ENCODE measurements around the gene MOXD1.

The MOXD1 gene

GRCh38 chr6:132400883-132401617 lies at the start of gene MOXD1:
Gene MOXD1 (minus strand): TSS chr6:132401475. CDS start chr6:132401426, 49 bp downstream.
- DNase-seq = no peak

DNA sequence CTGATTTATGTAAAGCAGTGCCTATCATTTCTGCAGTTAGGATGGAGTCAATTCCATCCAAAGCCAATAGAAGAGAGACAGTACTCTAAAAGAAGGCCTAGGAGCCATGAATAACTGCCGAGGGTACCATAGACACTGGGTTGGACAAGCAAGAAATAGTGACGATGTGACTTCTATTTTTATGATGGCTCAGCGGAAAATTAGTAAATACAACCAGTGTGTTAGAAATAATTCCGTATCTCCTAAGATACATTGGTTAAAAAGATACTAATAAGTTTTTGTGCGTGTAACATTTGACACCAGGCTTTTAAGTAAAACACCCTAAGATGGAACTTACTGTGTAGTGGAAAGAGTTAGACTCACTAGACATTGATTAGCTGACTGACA lies 45.6 kb upstream of the MOXD1 start:
- DNase-seq = no peak

DNA sequence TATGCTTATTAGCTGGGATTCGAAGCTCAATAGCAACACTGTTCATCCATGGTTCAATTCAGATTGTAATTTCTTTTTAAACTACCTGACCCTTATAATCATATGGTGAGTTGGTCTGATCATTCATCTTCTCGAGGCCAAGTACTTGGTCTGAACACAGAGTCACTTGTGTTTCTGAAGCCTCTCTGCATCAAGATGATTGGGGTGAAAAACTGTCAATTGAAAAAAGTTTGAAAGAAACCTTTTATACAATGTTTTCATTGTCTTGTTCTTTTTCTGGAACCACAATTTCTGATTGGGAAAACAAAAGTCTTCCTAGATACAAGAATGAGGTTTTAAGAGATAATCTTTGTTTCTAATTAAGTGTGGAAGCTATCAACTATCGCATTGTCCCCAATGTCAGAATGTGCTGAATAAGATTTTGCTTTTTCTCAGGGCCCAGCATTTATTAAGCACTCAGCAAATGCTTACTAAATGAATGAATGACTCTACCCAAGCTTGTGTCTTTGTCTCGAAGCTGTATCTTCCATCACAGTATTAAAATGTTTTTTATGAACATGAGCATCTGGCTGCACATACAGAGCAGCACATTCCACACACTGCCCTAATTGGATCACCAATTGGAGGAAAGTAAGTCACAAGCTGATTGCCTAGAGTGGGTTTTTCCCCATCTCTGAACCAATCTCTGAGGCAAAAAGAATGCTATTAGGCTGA lies 45.0 kb upstream of the MOXD1 start:
- no peak for DNase-seq

DNA sequence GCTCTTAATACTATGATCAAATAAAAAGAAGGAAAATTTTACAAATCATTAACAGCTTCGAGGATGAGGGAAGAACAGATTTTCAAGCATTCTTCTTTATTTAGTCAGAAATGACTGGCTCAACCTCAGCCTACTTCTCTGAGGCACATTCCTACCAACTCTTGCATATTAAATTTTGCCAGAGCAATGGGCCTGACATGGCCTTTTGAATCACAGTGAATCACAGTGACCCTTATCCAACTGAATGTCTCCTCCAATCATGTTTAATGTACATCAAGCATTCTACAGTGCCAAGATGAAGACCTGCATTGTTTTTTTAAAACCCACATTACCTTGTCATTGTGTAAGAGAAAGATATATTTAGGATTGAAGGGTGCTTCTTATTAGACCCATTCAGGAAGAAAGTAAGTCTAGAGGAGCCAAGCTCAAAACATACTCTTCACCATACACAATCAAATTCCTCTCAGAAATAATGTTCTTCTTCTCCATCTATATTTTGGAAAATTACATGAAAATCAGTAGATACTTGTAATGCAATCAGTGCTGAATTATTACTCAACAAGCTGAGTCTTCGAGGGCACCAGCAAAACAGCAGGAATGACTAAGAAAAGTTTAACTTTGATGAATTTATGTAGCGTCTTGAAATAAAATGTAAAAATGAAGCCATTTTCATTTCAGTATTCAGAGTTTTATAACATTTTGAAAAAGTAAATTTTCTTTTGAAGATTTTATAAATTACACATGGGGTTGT lies 44.1 kb upstream of the MOXD1 start:
- DNase-seq = no peak

GRCh38 chr6:132443206-132443605 lies 41.9 kb upstream of the MOXD1 start:
- DNase-seq = no peak

GRCh38 chr6:132430110-132430509 lies 28.8 kb upstream of the MOXD1 start:
- DNase-seq = no peak

GRCh38 chr6:132425176-132425575 lies 23.9 kb upstream of the MOXD1 start:
- DNase-seq = no peak

- no peak for DNase-seq
These were observed 22.6 kb upstream of the MOXD1 start for GRCh38 chr6:132423839-132424238.

GRCh38 chr6:132418235-132418965 lies 17.1 kb upstream of the MOXD1 start:
- DNase-seq = no peak

DNA sequence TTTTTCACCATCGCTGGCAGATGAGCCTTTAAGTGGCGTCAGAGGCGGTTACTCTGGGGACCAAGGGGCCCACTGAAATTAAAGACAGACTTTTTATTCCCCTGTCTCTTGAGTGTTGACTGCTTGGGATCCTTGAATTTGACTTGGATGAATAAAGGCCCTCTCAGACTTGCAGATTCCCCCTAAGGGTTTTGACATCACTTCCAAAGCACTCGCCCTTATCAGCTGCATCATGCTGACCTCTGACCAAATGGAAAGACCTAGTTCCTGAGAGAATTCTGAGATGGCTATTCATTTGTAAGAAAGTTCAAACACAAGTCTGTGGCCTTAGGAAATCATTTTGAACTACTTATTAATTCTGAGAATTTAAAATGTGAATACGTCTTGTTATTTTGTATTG lies 13.5 kb upstream of the MOXD1 start:
- DNase-seq = no peak

DNA sequence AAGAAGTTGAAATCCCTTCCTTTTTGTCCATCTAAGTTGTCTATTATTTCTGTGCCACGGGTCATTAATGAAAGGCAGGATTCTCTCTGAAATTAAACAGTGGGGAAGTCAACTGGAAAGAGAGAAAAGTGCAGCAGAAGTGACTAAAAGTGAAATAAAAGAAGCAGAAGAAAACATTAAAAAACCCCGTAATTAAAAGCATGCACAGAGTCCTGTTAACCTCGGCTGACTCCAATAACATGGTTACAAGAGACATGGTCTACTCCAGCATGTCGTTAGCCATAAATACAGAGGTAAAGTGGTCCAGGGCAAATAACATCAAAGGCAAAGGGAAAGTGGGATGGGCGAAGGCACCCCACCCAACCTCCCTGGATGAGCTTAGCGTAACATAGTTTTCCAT lies 13.0 kb upstream of the MOXD1 start:
- DNase-seq = no peak

DNA sequence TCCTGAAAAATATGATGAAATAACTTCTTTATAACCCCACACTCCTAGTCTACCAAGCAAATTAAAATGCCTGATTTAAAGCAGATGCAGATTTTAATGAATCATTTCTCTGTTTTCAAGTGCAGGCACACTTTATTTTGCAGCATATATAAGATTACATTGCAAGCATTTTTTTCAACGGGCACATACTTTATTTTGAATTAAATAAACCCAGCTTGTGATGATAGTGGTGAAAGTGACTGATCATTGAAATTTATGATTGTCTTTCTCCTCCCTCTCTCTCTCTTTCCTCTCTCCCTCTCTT lies 12.2 kb upstream of the MOXD1 start:
- no peak for DNase-seq

GRCh38 chr6:132412656-132413498 lies 11.6 kb upstream of the MOXD1 start:
- DNase-seq = no peak

GRCh38 chr6:132411296-132411695 lies 10.0 kb upstream of the MOXD1 start:
- DNase-seq = no peak

- DNase-seq = no peak
These were observed 9.6 kb upstream of the MOXD1 start for GRCh38 chr6:132410830-132411229.

DNA sequence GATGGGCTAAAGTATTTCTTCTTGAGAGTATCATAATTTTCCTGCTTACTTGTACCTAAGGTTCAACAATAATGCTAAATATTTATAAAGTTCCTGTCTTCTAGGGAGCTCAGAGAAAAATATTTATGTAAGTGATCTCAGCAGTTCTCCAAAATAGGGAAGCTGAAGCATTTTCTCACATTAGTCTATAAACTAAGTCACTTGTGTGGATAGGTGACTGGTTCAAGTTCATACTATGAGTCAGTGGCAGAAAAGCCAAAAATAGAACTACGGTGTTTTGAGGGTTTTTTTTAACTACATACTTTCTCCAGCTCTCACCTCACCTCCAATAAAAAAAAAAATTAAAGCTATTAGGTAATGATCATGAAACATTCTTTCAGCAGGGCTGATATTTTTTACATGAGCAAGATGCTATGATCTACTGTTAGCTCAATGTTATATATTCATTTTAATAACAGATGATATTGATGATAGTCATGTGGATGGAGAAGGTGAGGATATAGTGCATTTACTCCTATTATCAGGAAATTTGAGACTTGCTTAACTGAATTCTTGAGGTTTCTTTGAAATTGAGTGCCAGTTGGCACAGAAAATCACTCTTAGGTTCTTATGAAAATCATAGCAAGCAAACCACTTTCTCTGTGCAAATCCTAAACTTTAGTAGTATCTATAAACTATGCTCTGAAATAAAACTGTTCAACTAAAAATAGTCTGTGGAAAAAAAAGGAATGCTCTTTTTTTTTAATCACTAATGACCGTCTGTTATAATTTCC lies 4.1 kb upstream of the MOXD1 start:
- no peak for DNase-seq

GRCh38 chr6:132404736-132405135 lies 3.5 kb upstream of the MOXD1 start:
- DNase-seq = no peak

GRCh38 chr6:132404330-132404729 lies 3.1 kb upstream of the MOXD1 start:
- no peak for DNase-seq

DNA sequence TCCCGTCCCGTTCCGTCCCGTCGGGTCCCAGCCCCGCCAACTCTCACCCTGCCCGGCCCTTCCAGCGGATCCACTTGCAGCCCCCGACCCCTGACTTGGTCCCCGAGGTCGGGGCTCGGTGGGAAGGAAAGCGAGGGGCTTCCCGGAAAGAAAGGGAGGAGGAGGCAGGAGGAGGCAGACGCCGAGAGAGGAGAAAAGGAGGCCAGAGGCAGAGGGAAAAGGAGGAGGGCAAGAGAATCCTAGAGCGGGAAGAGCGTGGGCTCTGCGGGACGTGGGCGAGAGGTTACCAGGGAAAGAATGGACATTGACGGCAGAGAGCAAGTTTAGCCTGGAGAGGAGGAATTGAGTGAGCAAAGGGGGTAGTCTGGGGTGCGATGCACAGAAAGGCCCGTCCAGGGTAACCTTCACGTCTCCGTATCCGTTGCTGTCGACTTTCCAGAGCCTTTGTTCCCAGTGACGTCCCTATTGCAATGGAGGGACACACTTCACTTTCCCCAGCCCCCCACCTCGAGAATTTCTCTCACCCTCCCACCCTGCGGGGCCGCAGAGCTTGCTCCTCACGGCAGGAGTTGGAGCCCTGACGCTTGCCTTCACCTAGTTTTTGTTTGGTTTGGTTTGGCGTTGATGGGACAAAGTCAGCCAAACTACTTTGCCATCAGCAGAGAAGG lies 477 bp upstream of the MOXD1 start:
- no peak for DNase-seq

- DNase-seq = no peak
These were observed 756 bp downstream of the MOXD1 start for GRCh38 chr6:132400555-132400882.

GRCh38 chr6:132399376-132400074 lies 1.8 kb downstream of the MOXD1 start:
- DNase-seq = no peak

Data from SHP77 (cell line).